Measurements from ENCODE around the gene ZNF536. TPM values are rescaled to one million over a fixed set of nuclear protein-coding genes. Genes with fewer than 3 reads are reported as not detected.

Gene ZNF536
- total RNA-seq, 1 experiment from 2014 or later = 0.35 TPM

- no peaks in the 10 kb centered on the region for H3K27me3 Mint-ChIP-seq (ENCODE audit: low read depth)
- TF ChIP-seq ZNF219 (CRISPR knock-in tag; IDR thresholded peaks at IDR 0.05; ENCODE audit: borderline replicate concordance) = no peak
- no peak for TF ChIP-seq HMGXB4 (CRISPR knock-in tag; IDR thresholded peaks at IDR 0.05)
- no peak for TF ChIP-seq TEAD1 (CRISPR knock-in tag; IDR thresholded peaks at IDR 0.05)
- no peak for TF ChIP-seq ZNF425 (CRISPR knock-in tag; conservative IDR thresholded peaks at IDR 0.05)
- no peak for TF ChIP-seq TEAD4 (CRISPR knock-in tag; IDR thresholded peaks at IDR 0.05)
- TF ChIP-seq ZBTB43 (CRISPR knock-in tag; IDR thresholded peaks at IDR 0.05) = no peak
- TF ChIP-seq SMAD4 (CRISPR knock-in tag; IDR thresholded peaks at IDR 0.05) = no peak
- TF ChIP-seq RELA (CRISPR knock-in tag; IDR thresholded peaks at IDR 0.05; ENCODE audit: borderline replicate concordance) = no peak
- no peak for TF ChIP-seq E2F4 (CRISPR knock-in tag; IDR thresholded peaks at IDR 0.05; ENCODE audit: borderline replicate concordance, low read depth)
- no peak for TF ChIP-seq ATF3 (CRISPR knock-in tag; conservative IDR thresholded peaks at IDR 0.05)
- TF ChIP-seq USF2 (CRISPR knock-in tag; IDR thresholded peaks at IDR 0.05) = no peak
- no peak for TF ChIP-seq USF1 (CRISPR knock-in tag; IDR thresholded peaks at IDR 0.05)
- TF ChIP-seq AR (CRISPR knock-in tag; IDR thresholded peaks at IDR 0.05) = no peak
- no peak for TF ChIP-seq ETV6 (CRISPR knock-in tag; IDR thresholded peaks at IDR 0.05)
- H3K4me1 Mint-ChIP-seq = peaks cover 67% of the 10 kb centered on the region
- H3K9me3 Mint-ChIP-seq = peaks cover 11% of the 10 kb centered on the region; the same call in 1 of the 2 replicates
- H3K4me3 Mint-ChIP-seq = no peak overlapping the region
- DNase-seq (ENCODE audit: low spot score) = no peak
- no peak for ATAC-seq
- H3K36me3 Mint-ChIP-seq = no peaks in the 10 kb centered on the region
- ChIA-PET POLR2A (no interaction called here), CTCF (interaction anchor here (1.3 kb wide), 1 partner anchor 10 kb away, joined by 3 read pairs; no protein-coding TSS in a partner anchor)
- no peak overlapping the region; the same call in 1 of the 2 replicates for H3K27ac Mint-ChIP-seq
Observed at GRCh38 chr19:30563691-30564090, 191.5 kb downstream of the ZNF536 start.
